Breast epithelium (tissue), 4 donors: ENCODE data around the gene RPS27. TPM values are rescaled to one million over a fixed set of nuclear protein-coding genes. Genes with fewer than 3 reads are reported as not detected.
"Not testable (repeated sequence)": the region's sequence is repeated elsewhere in the genome, so short reads cannot be mapped to it uniquely, and the experiment has no call there.

Experiments used
- DNase-seq, 2 donors: peaks; one replicate each; pipeline ENCODE4 v3.0.0-alpha.2; 2019; ENCODE audit warnings: low spot score in 2 of 2
- H3K27ac ChIP-seq, 2 donors: fragments of 200-600 bp; sonication (generic) in 1 of 2; one replicate each; pipeline ENCODE4 v1.5.1; 2016 to 2019; ENCODE audit warnings: mild to moderate bottlenecking in 1 of 2
- H3K27me3 ChIP-seq, 2 donors: fragments of 200-600 bp; sonication (generic) in 1 of 2; one replicate each; pipeline versions ENCODE4 v1.5.1 to v1.6.0; 2017 to 2019; ENCODE audit warnings: control low read depth in 1 of 2, mild to moderate bottlenecking in 1 of 2
- H3K36me3 ChIP-seq: fragments of 200-600 bp; one replicate; pipeline ENCODE4 v1.5.1; 2019
- H3K4me1 ChIP-seq, 2 donors: fragments of 200-600 bp; sonication (generic); one replicate each; pipeline ENCODE4 v1.5.1; 2016 to 2019; ENCODE audit warnings: control low read depth in 1 of 2
- H3K4me3 ChIP-seq, 3 donors: fragments of 200-600 bp; sonication (generic); 1 replicate in 2 of 3; 2 replicates in 1 of 3; pipeline ENCODE4 v1.5.1; 2016 to 2019; ENCODE audit warnings: mild to moderate bottlenecking in 3 of 3, moderate library complexity in 2 of 3
- H3K9me3 ChIP-seq, 2 donors: fragments of 200-600 bp; sonication (generic) in 1 of 2; one replicate each; pipeline ENCODE4 v1.5.1; 2016 to 2019; ENCODE audit warnings: control low read depth in 1 of 2
- POLR2A ChIP-seq: fragments of 450-650 bp; IDR thresholded peaks from one replicate; pipeline ENCODE4 v1.6.1; 2016; ENCODE audit warnings: antibody characterized with exemption, mild to moderate bottlenecking, moderate library complexity
- POLR2AphosphoS5 ChIP-seq, 3 donors: sonication (generic); formaldehyde crosslinking; IDR thresholded peaks; one replicate each; pipeline ENCODE4 v1.6.1; 2017; ENCODE audit warnings: antibody characterized with exemption in 3 of 3
- intact Hi-C: fragments of 100-400 bp; cut with DNase I; formaldehyde crosslinking; loops from one replicate; pipeline ENCODE4 v1.15.1; 2023; ENCODE audit warnings: low total_unique reads
- total RNA-seq, 3 donors: library from RNA; depleted of rRNA; stranded (reverse); fragments of >200 nt; gene quantifications; one replicate each; pipeline ENCODE4 v1.1.0, GENCODE V29; 2016
- TF ChIP-seq, protein P1 (sequence below), 3 donors: fragments of 450-650 bp; IDR thresholded peaks; one replicate each; pipeline ENCODE4 v1.5.1; 2016 to 2017; ENCODE audit warnings: antibody characterized with exemption in 3 of 3, mild to moderate bottlenecking in 3 of 3, moderate library complexity in 3 of 3

RPS27 gene
- total RNA-seq, 3 donors from 2014 or later = 2,845 to 3,909 (median 3,226) TPM

DNA sequence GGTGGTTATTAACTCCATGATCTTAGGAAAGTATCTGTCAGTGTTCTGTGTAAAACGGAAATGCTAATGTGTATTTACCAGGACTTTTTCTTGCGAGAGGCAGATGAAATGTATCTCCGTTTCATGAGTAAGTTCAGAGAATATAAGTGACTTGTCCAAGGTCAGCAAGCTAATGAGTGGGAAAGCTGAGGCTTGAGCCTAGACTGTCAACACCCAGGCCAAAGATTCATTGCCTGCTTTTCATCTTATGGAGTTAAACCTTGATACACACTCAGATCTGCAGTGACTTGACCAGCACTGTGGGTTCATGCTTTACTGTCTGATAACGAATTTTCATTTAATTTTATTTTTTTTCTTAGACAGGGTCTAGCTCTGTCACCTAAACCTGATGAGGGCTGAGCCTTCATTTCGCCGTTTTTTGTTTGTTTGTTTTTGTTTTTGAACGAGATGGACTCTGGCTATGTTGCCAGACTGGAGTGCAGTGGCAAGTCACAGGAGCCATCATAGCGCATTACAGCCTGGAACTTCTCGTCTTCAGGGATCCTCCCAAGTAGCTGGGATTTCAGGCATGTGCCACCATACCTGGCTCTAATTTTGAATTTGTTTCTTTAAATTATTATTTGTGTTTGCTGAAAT lies 12.2 kb upstream of the RPS27 start:
- TF ChIP-seq, protein P1, sequence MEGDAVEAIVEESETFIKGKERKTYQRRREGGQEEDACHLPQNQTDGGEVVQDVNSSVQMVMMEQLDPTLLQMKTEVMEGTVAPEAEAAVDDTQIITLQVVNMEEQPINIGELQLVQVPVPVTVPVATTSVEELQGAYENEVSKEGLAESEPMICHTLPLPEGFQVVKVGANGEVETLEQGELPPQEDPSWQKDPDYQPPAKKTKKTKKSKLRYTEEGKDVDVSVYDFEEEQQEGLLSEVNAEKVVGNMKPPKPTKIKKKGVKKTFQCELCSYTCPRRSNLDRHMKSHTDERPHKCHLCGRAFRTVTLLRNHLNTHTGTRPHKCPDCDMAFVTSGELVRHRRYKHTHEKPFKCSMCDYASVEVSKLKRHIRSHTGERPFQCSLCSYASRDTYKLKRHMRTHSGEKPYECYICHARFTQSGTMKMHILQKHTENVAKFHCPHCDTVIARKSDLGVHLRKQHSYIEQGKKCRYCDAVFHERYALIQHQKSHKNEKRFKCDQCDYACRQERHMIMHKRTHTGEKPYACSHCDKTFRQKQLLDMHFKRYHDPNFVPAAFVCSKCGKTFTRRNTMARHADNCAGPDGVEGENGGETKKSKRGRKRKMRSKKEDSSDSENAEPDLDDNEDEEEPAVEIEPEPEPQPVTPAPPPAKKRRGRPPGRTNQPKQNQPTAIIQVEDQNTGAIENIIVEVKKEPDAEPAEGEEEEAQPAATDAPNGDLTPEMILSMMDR (IDR thresholded peaks at IDR 0.05) = no peak
- TF ChIP-seq POLR2A (no peak), POLR2AphosphoS5 (IDR thresholded peaks at IDR 0.05) (no peak)
- intact Hi-C loops = loop anchor here (10.0 kb wide), 1 partner anchor 184 kb away; no protein-coding TSS in a partner anchor
- Histone ChIP-seq H3K4me1 (peaks cover 0 to 5% of the 10 kb centered on the region in 2 donors), H3K27ac (peak overlapping the region; percentile 91 to 92), H3K9me3 (no peaks in the 10 kb centered on the region), H3K27me3 (no peaks in the 10 kb centered on the region), H3K36me3 (no peaks in the 10 kb centered on the region), H3K4me3 (peak overlapping the region; percentile 73 to 83 (median 81))
- no peak for DNase-seq

DNA sequence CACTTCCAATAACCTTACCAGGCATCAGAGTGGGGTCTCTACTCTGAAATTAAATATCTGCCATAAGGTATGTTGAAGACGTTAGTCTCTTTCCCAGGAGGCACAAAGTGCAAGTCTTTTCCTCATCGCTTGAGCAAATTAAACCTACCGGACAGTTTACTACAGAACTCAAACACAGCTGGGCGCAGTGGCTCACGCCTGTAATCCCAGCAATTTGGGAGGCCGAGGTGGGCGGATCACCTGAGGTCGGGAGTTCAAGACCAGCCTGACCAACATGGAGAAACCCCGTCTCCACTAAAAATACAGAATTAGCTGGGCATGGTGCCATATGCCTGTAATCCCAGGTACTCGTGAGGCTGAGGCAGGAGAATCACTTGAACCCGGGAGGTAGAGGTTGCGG lies 11.5 kb upstream of the RPS27 start:
- intact Hi-C loops = loop anchor here (10.0 kb wide), 1 partner anchor 184 kb away; no protein-coding TSS in a partner anchor
- not testable (repeated sequence) for DNase-seq

DNA sequence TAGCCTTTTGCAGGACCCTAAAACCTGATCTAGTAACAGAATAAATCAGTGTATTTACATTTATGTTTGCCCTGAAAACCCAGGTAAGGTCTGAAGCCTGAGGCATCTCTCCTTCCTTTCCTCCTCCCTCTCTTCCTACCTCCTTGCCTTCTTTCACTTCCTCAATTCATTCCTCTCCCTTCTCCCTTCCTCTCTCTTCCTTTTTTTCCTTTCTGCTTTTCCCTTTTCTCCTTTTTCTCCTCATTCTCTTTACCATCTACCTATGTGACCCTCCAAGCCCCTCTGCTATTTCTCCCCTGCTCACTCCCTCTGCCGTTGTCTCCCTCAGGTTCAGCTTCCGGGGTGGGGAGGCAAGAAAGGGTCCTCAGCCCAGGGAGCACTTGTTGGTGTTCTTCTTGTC lies 8.8 kb upstream of the RPS27 start:
- H3K36me3 ChIP-seq, H3K27ac ChIP-seq, DNase-seq, H3K4me3 ChIP-seq, H3K4me1 ChIP-seq, intact Hi-C loops, H3K27me3 ChIP-seq, H3K9me3 ChIP-seq: not testable (repeated sequence)

More for the DNA sequence above, 11.5 kb upstream of the RPS27 start:
- not testable (repeated sequence) for H3K9me3 ChIP-seq, H3K36me3 ChIP-seq, H3K4me1 ChIP-seq, H3K4me3 ChIP-seq, H3K27me3 ChIP-seq, H3K27ac ChIP-seq

DNA sequence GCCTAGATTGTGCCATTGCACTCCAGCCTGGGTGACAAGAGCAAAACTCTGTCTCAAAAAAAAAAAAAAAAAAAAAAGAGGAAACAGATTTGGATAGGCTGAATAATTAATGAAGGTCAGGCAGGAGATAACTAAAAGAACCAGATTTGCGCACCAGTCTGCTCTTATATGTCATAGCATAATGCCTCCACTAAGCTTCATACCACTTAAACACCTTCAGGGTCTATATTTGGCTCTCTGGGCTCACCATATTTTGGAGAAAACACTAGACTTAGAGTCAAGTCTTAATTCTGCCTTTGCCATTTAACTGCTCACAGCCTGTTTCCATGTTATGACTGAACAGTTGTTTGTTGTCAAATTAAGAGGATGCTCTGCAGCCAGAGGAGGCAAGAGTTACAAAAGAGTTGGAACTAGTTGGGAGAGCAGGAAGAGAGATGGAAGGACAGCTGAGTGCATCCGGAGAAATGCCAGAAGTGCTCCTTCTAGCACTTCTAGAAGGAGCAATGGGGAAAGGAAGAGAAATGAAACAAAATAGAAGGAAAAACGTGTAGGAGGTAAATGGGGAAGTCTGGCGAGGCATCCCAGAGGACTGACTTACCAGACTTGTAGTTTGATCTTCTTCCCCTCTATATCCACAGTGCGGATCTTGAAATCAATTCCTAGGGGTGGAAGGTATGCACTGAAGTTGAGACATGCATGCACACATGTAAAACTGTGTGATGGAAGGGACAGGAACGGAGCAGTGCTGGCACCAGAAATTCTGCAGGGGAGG lies 6.3 kb upstream of the RPS27 start:
- H3K4me3 ChIP-seq = peak overlapping the region in 2 of 3 donors; percentile 1 to 76
- H3K4me1 ChIP-seq = peaks cover 0 to 8% of the 10 kb centered on the region in 2 donors
- no peaks in the 10 kb centered on the region for H3K27me3 ChIP-seq
- TF ChIP-seq, protein P1 (IDR thresholded peaks at IDR 0.05) = no peak
- TF ChIP-seq POLR2A (no peak), POLR2AphosphoS5 (IDR thresholded peaks at IDR 0.05) (no peak)
- peak overlapping the region; percentile 67 to 77 for H3K27ac ChIP-seq
- intact Hi-C loops = no loop called here
- no peak for DNase-seq
- H3K9me3 ChIP-seq = no peaks in the 10 kb centered on the region
- no peaks in the 10 kb centered on the region for H3K36me3 ChIP-seq

DNA sequence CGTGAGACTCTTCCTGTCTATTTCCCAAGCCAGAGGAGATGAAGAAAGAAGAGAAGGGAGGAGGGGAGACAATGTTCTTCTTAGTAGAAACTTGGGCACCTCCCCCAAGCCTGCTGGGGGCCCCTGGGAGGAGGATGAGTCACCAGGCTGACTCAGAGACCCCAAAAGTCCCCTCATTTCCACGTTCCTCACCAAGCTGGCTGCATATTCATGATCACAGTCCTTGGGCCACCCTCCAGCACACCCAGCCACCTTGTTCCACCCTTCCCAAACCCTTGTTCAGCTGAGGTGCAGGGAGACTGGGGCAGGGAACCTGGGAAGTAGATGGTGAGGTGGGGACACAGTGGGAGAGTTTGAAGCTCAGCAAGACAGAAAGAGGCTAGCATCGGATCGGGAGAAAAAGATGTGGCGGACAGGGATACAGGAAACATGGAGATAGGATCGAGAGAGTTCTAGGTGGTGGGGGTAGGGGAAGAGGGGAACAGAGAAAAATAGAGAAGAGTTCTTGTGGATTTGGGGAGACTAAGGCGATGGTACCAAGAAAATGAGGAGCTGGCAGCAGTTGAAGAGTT lies 5.1 kb upstream of the RPS27 start:
- intact Hi-C loops = no loop called here
- no peak for DNase-seq

DNA sequence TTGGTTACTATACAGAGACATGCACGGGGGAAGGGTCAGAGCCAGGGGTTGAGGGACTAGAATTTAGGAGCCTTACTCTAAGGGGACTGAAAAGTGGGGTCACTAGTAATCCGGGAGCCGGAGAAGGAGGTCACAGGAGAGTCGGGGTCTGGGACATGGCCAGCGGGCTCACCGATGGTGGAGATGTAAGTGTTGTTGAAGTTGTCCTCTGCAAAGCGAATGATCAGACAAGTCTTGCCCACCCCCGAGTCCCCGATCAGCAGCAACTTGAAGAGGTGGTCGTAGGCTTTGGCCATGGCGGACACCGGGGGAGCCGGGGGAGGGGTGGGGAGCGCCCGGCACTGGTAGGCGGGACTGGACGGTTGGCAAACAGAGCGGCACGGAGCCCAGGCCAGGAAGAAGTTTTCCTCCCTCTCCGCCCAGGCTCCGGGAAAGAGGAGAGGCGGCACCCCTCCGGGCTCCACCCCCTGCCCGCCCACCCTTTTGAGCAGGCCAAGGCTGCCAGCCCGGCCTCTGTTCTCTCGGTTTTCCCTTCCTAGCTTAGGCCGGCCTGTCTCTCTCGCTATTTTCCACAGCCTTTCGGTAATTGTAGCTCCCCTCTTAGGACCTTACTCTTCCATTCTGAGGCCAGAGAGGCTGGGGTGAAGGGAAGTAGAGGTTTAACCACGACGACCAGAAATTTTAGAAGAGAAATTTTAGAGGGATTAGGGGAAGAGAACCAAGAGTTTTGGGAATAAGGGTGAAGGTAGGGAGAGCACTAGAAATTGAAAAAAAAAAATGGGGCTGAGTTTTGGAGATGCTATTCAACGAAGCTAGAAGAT lies 4.4 kb upstream of the RPS27 start, which contains the start of gene RAB13:
TSS of gene RAB13 (minus strand) at position 399 of the 821 bp plus-strand sequence. CDS start at position 296, 103 bp downstream.
- intact Hi-C loops = no loop called here
- Histone ChIP-seq H3K27me3 (no peaks in the 10 kb centered on the region), H3K36me3 (no peaks in the 10 kb centered on the region), H3K9me3 (no peaks in the 10 kb centered on the region), H3K27ac (peak within 1 kb of the TSS; percentile 67 to 77), H3K4me3 (peak within 1 kb of the TSS; percentile 59 to 76 (median 66)), H3K4me1 (peaks cover 3 to 8% of the 10 kb centered on the region in 2 donors)
- TF ChIP-seq POLR2AphosphoS5 (IDR thresholded peaks at IDR 0.05) (peak in 2 of 3 donors; percentile 32 to 46), POLR2A (no peak)
- DNase-seq = peak; percentile 83 to 88

More for the DNA sequence above, 5.1 kb upstream of the RPS27 start:
- no peaks in the 10 kb centered on the region for H3K9me3 ChIP-seq
- peak overlapping the region; percentile 67 to 77 for H3K27ac ChIP-seq
- peak in 1 of 3 donors; percentile 70 for TF ChIP-seq POLR2AphosphoS5 (IDR thresholded peaks at IDR 0.05)
- TF ChIP-seq POLR2A = no peak
- no peaks in the 10 kb centered on the region for H3K36me3 ChIP-seq
- H3K27me3 ChIP-seq = no peaks in the 10 kb centered on the region
- H3K4me1 ChIP-seq = peaks cover 3 to 8% of the 10 kb centered on the region in 2 donors
- H3K4me3 ChIP-seq = peak overlapping the region; percentile 59 to 76 (median 66)
